Caco-2 (cell line): ENCODE data around the gene CASTOR1. TPM values are rescaled to one million over a fixed set of nuclear protein-coding genes. Genes with fewer than 3 reads are reported as not detected.
A peak's percentile ranks its signal among the peaks of the same experiment; 100 is the strongest.

Experiments
- BruUV-seq: library from RNA; stranded (reverse); fragments of 400-500 nt; replicated peaks from 2 replicates; lab custom pipeline; 2021; lab: Mats Ljungman, UMichigan
- CTCF ChIA-PET: fragments of 300-600 bp; sonication (Branson Sonifier 250); formaldehyde crosslinking; loops from one replicate; lab custom pipeline; 2022; ENCODE audit warnings: antibody characterized with exemption; lab: Charles Lee
- POLR2A ChIA-PET: fragments of 300-600 bp; sonication (Branson Sonifier 250); formaldehyde crosslinking; loops from one replicate; lab custom pipeline; 2022; ENCODE audit warnings: antibody characterized with exemption; lab: Charles Lee
- DNase-seq, 2 experiments: peaks; one replicate each; pipeline versions ENCODE4 v3.0.0 to v3.0.0-alpha.2; 2020 to 2022
- H3K27me3 ChIP-seq: replicated peaks from 2 replicates; pipeline ENCODE4 v1.6.0; 2011; ENCODE audit warnings: low read length; ENCODE audit not compliant: control insufficient read depth, insufficient read depth
- H3K36me3 ChIP-seq: 2 replicates; pipeline ENCODE4 v1.5.1; 2011; ENCODE audit warnings: low read length; ENCODE audit not compliant: control insufficient read depth, insufficient read depth
- H3K4me1 ChIP-seq: fragments of 250-450 bp; sonication (Bioruptor Pico); 2 replicates; pipeline ENCODE4 v1.5.1; 2020; ENCODE audit warnings: mild to moderate bottlenecking
- H3K4me3 ChIP-seq: 2 replicates; pipeline ENCODE4 v1.5.1; 2011; ENCODE audit warnings: low read depth, mild to moderate bottlenecking, control low read depth, low read length
- H3K9me3 ChIP-seq: fragments of 250-450 bp; sonication (Bioruptor Pico); 2 replicates; pipeline ENCODE4 v1.5.1; 2020; ENCODE audit warnings: mild to moderate bottlenecking, moderate library complexity
- H3K27ac Mint-ChIP-seq: one replicate; pipeline ENCODE4 v1.8.0; 2022; ENCODE audit warnings: mixed read lengths; ENCODE audit not compliant: unreplicated experiment
- H3K27me3 Mint-ChIP-seq: one replicate; pipeline ENCODE4 v1.8.0; 2022; ENCODE audit warnings: mixed read lengths; ENCODE audit not compliant: insufficient read depth, unreplicated experiment
- H3K36me3 Mint-ChIP-seq: one replicate; pipeline ENCODE4 v1.8.0; 2022; ENCODE audit warnings: mild to moderate bottlenecking, mixed read lengths; ENCODE audit not compliant: insufficient read depth, unreplicated experiment
- H3K4me1 Mint-ChIP-seq: one replicate; pipeline ENCODE4 v1.8.0; 2022; ENCODE audit warnings: low read depth, mixed read lengths; ENCODE audit not compliant: unreplicated experiment
- H3K4me3 Mint-ChIP-seq: one replicate; pipeline ENCODE4 v1.8.0; 2022; ENCODE audit warnings: mild to moderate bottlenecking, moderate library complexity, mixed read lengths; ENCODE audit not compliant: unreplicated experiment
- H3K9me3 Mint-ChIP-seq: one replicate; pipeline ENCODE4 v1.8.0; 2022; ENCODE audit warnings: mixed read lengths; ENCODE audit not compliant: unreplicated experiment
- intact Hi-C: fragments of 100-400 bp; cut with micrococcal nuclease; formaldehyde crosslinking; loops from one replicate; pipeline ENCODE4 v1.10.0; 2022; ENCODE audit not compliant: unreplicated experiment
- total RNA-seq: library from RNA; stranded (reverse); gene quantifications from 2 replicates; pipeline ENCODE4 v1.2.3, GENCODE V29; 2022
- TF ChIP-seq, protein P1 (sequence below), 2 experiments: fragments of 200-600 bp in 1 of 2; IDR thresholded peaks; 1 replicate in 1 of 2; 2 replicates in 1 of 2; pipeline versions ENCODE4 v1.5.1 to v1.8.0; 2011 to 2022; ENCODE audit warnings: antibody characterized with exemption in 1 of 2, control low read depth in 1 of 2, inconsistent platforms in 1 of 2, low read depth in 1 of 2, low read length in 1 of 2, mild to moderate bottlenecking in 1 of 2, moderate library complexity in 1 of 2; ENCODE audit not compliant: insufficient read depth in 1 of 2, severe bottlenecking in 1 of 2, unreplicated experiment in 1 of 2

The CASTOR1 gene
- total RNA-seq, 1 experiment from 2014 or later, result 6.3 TPM

DNA sequence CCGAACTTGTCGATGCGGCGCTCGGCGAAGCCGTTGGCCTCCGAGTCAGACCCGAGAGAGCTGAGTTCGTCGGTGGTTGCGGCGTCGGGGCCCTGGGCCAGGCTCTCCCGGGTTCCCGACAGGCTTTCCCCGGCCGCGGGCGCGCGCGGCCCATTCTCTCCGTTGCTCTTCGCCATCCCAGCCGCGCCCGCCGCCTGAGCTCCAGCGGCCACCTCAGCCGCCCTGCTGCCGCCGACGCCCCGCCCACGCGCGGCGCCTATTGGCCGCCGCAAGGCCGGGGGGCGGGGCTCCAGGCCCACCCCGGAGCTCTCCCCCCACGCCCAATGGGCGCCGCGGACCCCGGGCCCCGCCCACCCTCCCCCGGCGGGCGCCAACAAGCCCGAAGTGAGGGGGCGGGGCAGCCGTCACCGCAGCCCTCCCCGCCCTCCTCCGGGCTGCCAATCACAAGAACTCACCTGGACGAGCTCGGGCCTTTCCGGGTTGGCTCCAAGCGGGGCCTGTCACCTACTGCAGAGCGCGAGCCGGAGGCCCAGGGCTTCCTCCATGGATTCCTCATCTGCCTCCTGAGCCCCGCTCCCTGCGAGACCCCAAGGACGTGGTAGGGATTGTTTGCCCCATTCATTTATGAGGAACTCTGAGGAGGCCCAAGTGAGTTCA, 37.5 kb upstream of the CASTOR1 start, which contains the start of gene TBC1D10A:
TSS of gene TBC1D10A (minus strand) at position 236 of the 657 bp plus-strand sequence. CDS start at position 176, 60 bp downstream.
- no peaks in the 10 kb centered on the region for H3K9me3 Mint-ChIP-seq
- CTCF ChIA-PET, result interaction anchor here (0.6 to 5.2 kb wide), 18 partner anchors 12 to 279 kb away, joined by 3 to 106 read pairs (median 5); partner anchors contain the start of genes CASTOR1, CCDC157, RNF215 and SF3A1
- peak; percentile 96 for DNase-seq
- no TSS peak for BruUV-seq
- peaks cover 41% of the 10 kb centered on the region for H3K36me3 Mint-ChIP-seq
- intact Hi-C loops, result loop anchor here (1.0 to 2.0 kb wide), 4 partner anchors 28 to 64 kb away; partner anchors contain the start of genes CASTOR1 and RNF215
- TF ChIP-seq, protein P1, sequence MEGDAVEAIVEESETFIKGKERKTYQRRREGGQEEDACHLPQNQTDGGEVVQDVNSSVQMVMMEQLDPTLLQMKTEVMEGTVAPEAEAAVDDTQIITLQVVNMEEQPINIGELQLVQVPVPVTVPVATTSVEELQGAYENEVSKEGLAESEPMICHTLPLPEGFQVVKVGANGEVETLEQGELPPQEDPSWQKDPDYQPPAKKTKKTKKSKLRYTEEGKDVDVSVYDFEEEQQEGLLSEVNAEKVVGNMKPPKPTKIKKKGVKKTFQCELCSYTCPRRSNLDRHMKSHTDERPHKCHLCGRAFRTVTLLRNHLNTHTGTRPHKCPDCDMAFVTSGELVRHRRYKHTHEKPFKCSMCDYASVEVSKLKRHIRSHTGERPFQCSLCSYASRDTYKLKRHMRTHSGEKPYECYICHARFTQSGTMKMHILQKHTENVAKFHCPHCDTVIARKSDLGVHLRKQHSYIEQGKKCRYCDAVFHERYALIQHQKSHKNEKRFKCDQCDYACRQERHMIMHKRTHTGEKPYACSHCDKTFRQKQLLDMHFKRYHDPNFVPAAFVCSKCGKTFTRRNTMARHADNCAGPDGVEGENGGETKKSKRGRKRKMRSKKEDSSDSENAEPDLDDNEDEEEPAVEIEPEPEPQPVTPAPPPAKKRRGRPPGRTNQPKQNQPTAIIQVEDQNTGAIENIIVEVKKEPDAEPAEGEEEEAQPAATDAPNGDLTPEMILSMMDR (IDR thresholded peaks at IDR 0.05; ENCODE audit: insufficient read depth in 1 of 2, low read depth in 1 of 2, low read length in 1 of 2, severe bottlenecking in 1 of 2, unreplicated experiment in 1 of 2), result no peak
- H3K4me1 Mint-ChIP-seq, result peaks cover 30% of the 10 kb centered on the region
- Histone ChIP-seq H3K36me3 (no peaks in the 10 kb centered on the region), H3K27me3 (no peaks in the 10 kb centered on the region), H3K4me1 (peaks cover 27% of the 10 kb centered on the region), H3K9me3 (no peaks in the 10 kb centered on the region), H3K4me3 (peak within 1 kb of the TSS; percentile 87)
- peak within 1 kb of the TSS; percentile 79 for H3K4me3 Mint-ChIP-seq
- no peaks in the 10 kb centered on the region for H3K27me3 Mint-ChIP-seq
- POLR2A ChIA-PET, result interaction anchor here (0.6 to 2.3 kb wide), 15 partner anchors 19 to 1150 kb away, joined by 3 to 44 read pairs (median 5); partner anchors contain the start of genes CASTOR1, CCDC157 and SF3A1
- H3K27ac Mint-ChIP-seq, result peak within 1 kb of the TSS; percentile 90

DNA sequence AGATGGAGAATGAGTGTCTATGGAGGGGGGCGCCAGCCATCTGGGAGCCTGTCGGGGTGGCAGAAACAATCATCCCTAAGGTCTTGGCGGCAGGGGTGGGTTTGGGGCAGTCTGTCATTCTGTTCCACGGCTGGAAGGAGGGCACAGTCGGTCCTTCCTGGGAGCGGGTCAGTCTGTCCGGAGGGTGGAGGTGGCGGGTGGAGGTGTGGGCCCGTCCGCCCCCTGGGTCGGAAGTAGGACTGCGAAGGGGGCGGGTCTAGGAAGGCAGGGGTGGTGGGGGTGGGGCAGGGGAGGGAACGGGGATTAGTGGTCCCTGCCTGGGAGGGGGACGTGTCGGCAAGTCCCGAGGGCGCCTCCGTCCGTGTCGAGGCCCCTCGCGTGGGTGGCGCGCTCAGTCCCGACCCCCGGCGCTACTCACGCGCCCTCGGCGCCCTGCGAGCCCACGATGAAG, 37.0 kb upstream of the CASTOR1 start:
- H3K36me3 Mint-ChIP-seq, result peaks cover 36% of the 10 kb centered on the region
- BruUV-seq, result no TSS peak
- peak overlapping the region; percentile 79 for H3K4me3 Mint-ChIP-seq
- H3K9me3 Mint-ChIP-seq, result no peaks in the 10 kb centered on the region
- Histone ChIP-seq H3K4me1 (peaks cover 27% of the 10 kb centered on the region), H3K4me3 (peak overlapping the region; percentile 87), H3K9me3 (no peaks in the 10 kb centered on the region), H3K36me3 (no peaks in the 10 kb centered on the region), H3K27me3 (no peaks in the 10 kb centered on the region)
- DNase-seq, result peak in 1 of 2 experiments; percentile 37
- ChIA-PET CTCF (interaction anchor here (0.6 to 5.2 kb wide), 13 partner anchors 28 to 280 kb away, joined by 3 to 106 read pairs (median 6); partner anchors contain the start of genes CASTOR1, CCDC157, RNF215 and SF3A1), POLR2A (interaction anchor here (0.5 to 2.3 kb wide), 7 partner anchors 28 to 98 kb away, joined by 3 to 44 read pairs (median 8); partner anchors contain the start of genes CASTOR1, CCDC157 and SF3A1)
- intact Hi-C loops, result loop anchor here (2.0 kb wide), 3 partner anchors 27 to 63 kb away; partner anchors contain the start of gene RNF215
- TF ChIP-seq, protein P1 (IDR thresholded peaks at IDR 0.05; ENCODE audit: insufficient read depth in 1 of 2, low read depth in 1 of 2, low read length in 1 of 2, severe bottlenecking in 1 of 2, unreplicated experiment in 1 of 2), result no peak
- H3K4me1 Mint-ChIP-seq, result peaks cover 30% of the 10 kb centered on the region
- no peak overlapping the region for H3K27ac Mint-ChIP-seq
- H3K27me3 Mint-ChIP-seq, result no peaks in the 10 kb centered on the region

DNA sequence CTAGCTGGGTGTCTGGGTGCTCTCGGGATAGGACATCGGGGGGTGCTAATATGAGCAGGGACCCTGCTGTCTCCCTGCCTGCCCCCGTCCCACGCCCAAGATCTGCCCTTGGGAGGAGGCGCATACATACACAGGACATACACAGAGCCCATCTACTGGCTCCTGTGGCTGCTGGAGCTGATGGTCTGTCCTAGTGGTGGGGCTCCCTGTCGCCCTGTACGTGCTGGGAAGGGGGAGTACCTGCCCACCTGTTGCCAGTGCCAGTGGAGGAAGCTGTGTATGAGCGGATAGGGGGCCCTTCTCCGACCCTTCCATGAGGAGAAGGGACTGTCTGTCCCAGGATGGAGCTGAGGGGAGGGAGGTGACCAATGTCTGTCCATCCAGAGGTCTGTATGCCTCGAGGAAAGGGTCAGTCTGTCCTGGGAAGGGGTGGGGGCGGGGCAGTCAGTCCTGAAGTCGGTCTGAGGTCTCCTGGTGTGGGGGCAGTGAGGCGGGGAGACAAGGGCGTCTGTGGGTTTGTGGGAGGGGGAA, 36.5 kb upstream of the CASTOR1 start:
- POLR2A ChIA-PET, result interaction anchor here (0.5 kb wide), 1 partner anchor 31 kb away, joined by 3 read pairs; the partner anchor contains the start of gene SF3A1
- intact Hi-C loops, result loop anchor here (2.0 kb wide), 3 partner anchors 27 to 63 kb away; partner anchors contain the start of gene RNF215
- no peaks in the 10 kb centered on the region for H3K9me3 Mint-ChIP-seq
- TF ChIP-seq, protein P1 (IDR thresholded peaks at IDR 0.05; ENCODE audit: insufficient read depth in 1 of 2, low read depth in 1 of 2, low read length in 1 of 2, severe bottlenecking in 1 of 2, unreplicated experiment in 1 of 2), result no peak
- no peak for DNase-seq
- H3K4me1 Mint-ChIP-seq, result peaks cover 30% of the 10 kb centered on the region
- peaks cover 27% of the 10 kb centered on the region for H3K4me1 ChIP-seq
- H3K9me3 ChIP-seq, result no peaks in the 10 kb centered on the region
- no TSS peak for BruUV-seq
- peak overlapping the region; percentile 79 for H3K4me3 Mint-ChIP-seq
- H3K36me3 ChIP-seq, result no peaks in the 10 kb centered on the region
- no peaks in the 10 kb centered on the region for H3K27me3 Mint-ChIP-seq
- peaks cover 35% of the 10 kb centered on the region for H3K36me3 Mint-ChIP-seq
- H3K27me3 ChIP-seq, result no peaks in the 10 kb centered on the region
- H3K4me3 ChIP-seq, result peak overlapping the region; percentile 87
- H3K27ac Mint-ChIP-seq, result no peak overlapping the region
- CTCF ChIA-PET, result interaction anchor here (1.7 to 5.2 kb wide), 2 partner anchors 37 to 65 kb away, joined by 6 to 106 read pairs; partner anchors contain the start of gene CASTOR1
